Peyer's patch (tissue), 4 donors: ENCODE measurements around the gene PRSS58. TPM values are rescaled to one million over a fixed set of nuclear protein-coding genes. Genes with fewer than 3 reads are reported as not detected.

Source experiments
- DNase-seq, 3 donors: peaks; one replicate each; pipeline ENCODE4 v3.0.0-alpha.2; 2017 to 2019
- H3K27ac ChIP-seq, 4 donors: fragments of 200-600 bp; sonication (generic); one replicate each; pipeline ENCODE4 v1.5.1; 2016 to 2019
- H3K27me3 ChIP-seq, 2 donors: fragments of 200-600 bp; sonication (generic); one replicate each; pipeline ENCODE4 v1.5.1; 2019
- H3K36me3 ChIP-seq, 3 donors: fragments of 200-600 bp; sonication (generic); one replicate each; pipeline ENCODE4 v1.5.1; 2016 to 2019
- H3K4me1 ChIP-seq, 4 donors: fragments of 200-600 bp; sonication (generic); one replicate each; pipeline ENCODE4 v1.5.1; 2016 to 2019
- H3K4me3 ChIP-seq, 4 donors: fragments of 200-600 bp; sonication (generic); 1 replicate in 3 of 4; 2 replicates in 1 of 4; pipeline ENCODE4 v1.5.1; 2016 to 2019; ENCODE audit warnings: mild to moderate bottlenecking in 1 of 4
- H3K9me3 ChIP-seq, 4 donors: fragments of 200-600 bp; sonication (generic); one replicate each; pipeline ENCODE4 v1.5.1; 2016 to 2019; ENCODE audit warnings: mild to moderate bottlenecking in 1 of 4
- POLR2A ChIP-seq, 2 donors: fragments of 450-650 bp; IDR thresholded peaks; one replicate each; pipeline ENCODE4 v1.5.1; 2017; ENCODE audit warnings: antibody characterized with exemption in 2 of 2, mild to moderate bottlenecking in 2 of 2, moderate library complexity in 2 of 2
- total RNA-seq, 4 donors: library from RNA; depleted of rRNA; stranded (reverse); fragments of >200 nt; gene quantifications; one replicate each; pipeline ENCODE4 v1.1.0, GENCODE V29; 2016
- TF ChIP-seq, protein P1 (sequence below), 6 experiments: fragments of 450-650 bp in 4 of 6; fragments of 200-600 bp in 2 of 6; sonication (generic) in 1 of 6; IDR thresholded peaks; one replicate each; pipeline ENCODE4 v1.5.1; 2017 to 2019; ENCODE audit warnings: antibody characterized with exemption in 6 of 6, mild to moderate bottlenecking in 3 of 6, moderate library complexity in 1 of 6

Gene PRSS58, protein sequence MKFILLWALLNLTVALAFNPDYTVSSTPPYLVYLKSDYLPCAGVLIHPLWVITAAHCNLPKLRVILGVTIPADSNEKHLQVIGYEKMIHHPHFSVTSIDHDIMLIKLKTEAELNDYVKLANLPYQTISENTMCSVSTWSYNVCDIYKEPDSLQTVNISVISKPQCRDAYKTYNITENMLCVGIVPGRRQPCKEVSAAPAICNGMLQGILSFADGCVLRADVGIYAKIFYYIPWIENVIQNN
- not detected for total RNA-seq

DNA sequence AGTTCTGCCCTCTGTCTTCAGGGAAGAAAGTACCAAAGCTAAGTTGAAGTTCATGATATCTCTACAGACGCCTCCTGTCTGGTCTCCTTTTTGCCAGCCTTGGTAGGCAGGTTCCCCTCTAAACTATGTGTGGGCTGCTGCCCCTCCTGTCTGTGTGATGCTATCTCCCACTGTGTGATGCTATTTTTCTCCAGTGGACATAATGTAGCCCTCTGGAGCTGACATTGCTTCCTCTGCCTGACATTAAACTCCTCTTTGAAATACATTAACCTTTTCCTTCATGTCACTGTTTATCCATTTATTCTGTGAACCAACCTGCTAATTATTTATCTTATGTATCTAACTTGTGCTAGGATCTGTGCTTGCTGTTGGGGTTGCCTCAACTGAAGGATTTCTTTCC, at the start of gene PRSS58:
Gene PRSS58, minus strand, starts transcription at position 101 of the 400 bp plus-strand sequence. CDS start 351 bp downstream, outside the sequence.
- H3K27me3 ChIP-seq, result no peaks in the 10 kb centered on the region
- H3K9me3 ChIP-seq, result no peaks in the 10 kb centered on the region
- no peak within 1 kb of the TSS for H3K27ac ChIP-seq
- no peak for DNase-seq
- no peaks in the 10 kb centered on the region for H3K4me1 ChIP-seq
- H3K36me3 ChIP-seq, result no peaks in the 10 kb centered on the region
- TF ChIP-seq POLR2A (IDR thresholded peaks at IDR 0.05), result no peak
- TF ChIP-seq, protein P1, sequence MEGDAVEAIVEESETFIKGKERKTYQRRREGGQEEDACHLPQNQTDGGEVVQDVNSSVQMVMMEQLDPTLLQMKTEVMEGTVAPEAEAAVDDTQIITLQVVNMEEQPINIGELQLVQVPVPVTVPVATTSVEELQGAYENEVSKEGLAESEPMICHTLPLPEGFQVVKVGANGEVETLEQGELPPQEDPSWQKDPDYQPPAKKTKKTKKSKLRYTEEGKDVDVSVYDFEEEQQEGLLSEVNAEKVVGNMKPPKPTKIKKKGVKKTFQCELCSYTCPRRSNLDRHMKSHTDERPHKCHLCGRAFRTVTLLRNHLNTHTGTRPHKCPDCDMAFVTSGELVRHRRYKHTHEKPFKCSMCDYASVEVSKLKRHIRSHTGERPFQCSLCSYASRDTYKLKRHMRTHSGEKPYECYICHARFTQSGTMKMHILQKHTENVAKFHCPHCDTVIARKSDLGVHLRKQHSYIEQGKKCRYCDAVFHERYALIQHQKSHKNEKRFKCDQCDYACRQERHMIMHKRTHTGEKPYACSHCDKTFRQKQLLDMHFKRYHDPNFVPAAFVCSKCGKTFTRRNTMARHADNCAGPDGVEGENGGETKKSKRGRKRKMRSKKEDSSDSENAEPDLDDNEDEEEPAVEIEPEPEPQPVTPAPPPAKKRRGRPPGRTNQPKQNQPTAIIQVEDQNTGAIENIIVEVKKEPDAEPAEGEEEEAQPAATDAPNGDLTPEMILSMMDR (IDR thresholded peaks at IDR 0.05), result no peak
- H3K4me3 ChIP-seq, result no peak within 1 kb of the TSS

- Histone ChIP-seq H3K27me3 (no peaks in the 10 kb centered on the region), H3K9me3 (no peaks in the 10 kb centered on the region), H3K4me1 (no peaks in the 10 kb centered on the region), H3K4me3 (no peak overlapping the region), H3K27ac (no peak overlapping the region), H3K36me3 (no peaks in the 10 kb centered on the region)
- DNase-seq, result no peak
- TF ChIP-seq, protein P1 (IDR thresholded peaks at IDR 0.05), result no peak
- TF ChIP-seq POLR2A (IDR thresholded peaks at IDR 0.05), result no peak
These were observed 49.5 kb upstream of the PRSS58 start for GRCh38 chr7:142307246-142307900.

DNA sequence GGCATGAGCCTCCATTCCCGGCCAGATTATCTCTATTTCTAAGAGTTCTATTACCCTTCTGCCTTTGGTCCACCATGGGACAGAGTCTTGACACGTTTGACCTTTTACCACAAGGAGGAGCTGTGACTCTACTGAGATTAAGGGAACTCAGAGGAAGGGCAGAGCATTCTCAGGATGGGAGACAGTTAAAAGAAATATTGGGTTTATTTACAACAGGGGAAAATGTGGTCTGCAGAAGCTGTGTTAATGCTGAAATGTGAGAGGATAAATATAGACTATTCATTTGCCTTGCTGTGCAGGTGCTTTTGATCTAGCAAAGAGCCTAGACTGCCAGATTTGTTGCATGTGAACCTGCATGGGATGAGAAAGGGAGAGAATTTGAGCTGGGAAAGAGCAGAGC, 45.8 kb upstream of the PRSS58 start:
- Histone ChIP-seq H3K36me3 (no peaks in the 10 kb centered on the region), H3K27ac (no peak overlapping the region), H3K9me3 (no peaks in the 10 kb centered on the region), H3K4me3 (no peak overlapping the region), H3K27me3 (no peaks in the 10 kb centered on the region), H3K4me1 (no peaks in the 10 kb centered on the region)
- no peak for DNase-seq
- TF ChIP-seq, protein P1 (IDR thresholded peaks at IDR 0.05), result peak in 4 of 6 experiments; percentile 22 to 31 (median 25)
- TF ChIP-seq POLR2A (IDR thresholded peaks at IDR 0.05), result no peak

DNA sequence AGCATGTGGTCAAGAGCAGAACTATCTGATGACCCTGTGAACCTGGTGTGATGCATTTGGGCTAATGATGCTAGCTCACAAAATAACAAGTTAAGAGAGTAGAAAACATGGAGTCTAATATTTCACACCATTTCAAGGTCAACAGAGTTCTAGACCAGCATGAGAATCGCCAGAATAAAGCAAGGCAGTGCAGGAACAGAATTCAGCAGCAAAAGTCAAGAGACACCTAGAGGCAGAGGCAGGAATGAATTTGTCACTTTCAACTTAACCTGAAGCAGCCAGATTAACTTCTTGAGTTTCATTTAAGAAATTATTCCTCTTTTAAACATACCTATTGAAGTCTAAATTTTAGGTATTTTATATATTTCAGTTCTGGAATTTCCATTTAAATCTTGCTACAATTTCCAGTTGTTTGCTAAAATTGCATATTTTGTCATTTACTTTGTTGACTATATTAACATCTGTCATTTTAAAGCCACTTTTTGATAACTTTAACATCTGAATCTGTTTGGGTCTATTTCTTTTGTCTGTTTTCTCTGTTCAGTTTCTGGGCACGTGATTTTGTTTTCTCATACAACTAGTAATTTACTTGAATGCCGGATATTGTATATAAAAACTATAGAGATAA, 44.2 kb upstream of the PRSS58 start:
- no peak overlapping the region for H3K4me3 ChIP-seq
- no peaks in the 10 kb centered on the region for H3K4me1 ChIP-seq
- no peak overlapping the region for H3K27ac ChIP-seq
- H3K9me3 ChIP-seq, result no peaks in the 10 kb centered on the region
- no peaks in the 10 kb centered on the region for H3K36me3 ChIP-seq
- no peak for TF ChIP-seq POLR2A (IDR thresholded peaks at IDR 0.05)
- TF ChIP-seq, protein P1 (IDR thresholded peaks at IDR 0.05), result peak in 4 of 6 experiments; percentile 16 to 56 (median 54)
- DNase-seq, result no peak
- no peaks in the 10 kb centered on the region for H3K27me3 ChIP-seq

GRCh38 chr7:142301299-142301698, 43.4 kb upstream of the PRSS58 start:
- H3K27ac ChIP-seq, result no peak overlapping the region
- no peaks in the 10 kb centered on the region for H3K9me3 ChIP-seq
- H3K27me3 ChIP-seq, result no peaks in the 10 kb centered on the region
- DNase-seq, result no peak
- no peak overlapping the region for H3K4me3 ChIP-seq
- no peaks in the 10 kb centered on the region for H3K36me3 ChIP-seq
- TF ChIP-seq, protein P1 (IDR thresholded peaks at IDR 0.05), result no peak
- TF ChIP-seq POLR2A (IDR thresholded peaks at IDR 0.05), result no peak
- H3K4me1 ChIP-seq, result no peaks in the 10 kb centered on the region
